ENCODE measurements around the gene GHR. TPM values are rescaled to one million over a fixed set of nuclear protein-coding genes. Genes with fewer than 3 reads are reported as not detected.
A peak's percentile ranks its signal among the peaks of the same experiment; 100 is the strongest.

GHR gene
- total and polyA plus RNA-seq, 3 donors from 2014 or later, result 3.3 to 4.7 (median 3.7) TPM

- no peak for DNase-seq
- intact Hi-C loops (cut with DNase I; ENCODE audit: low total_unique reads), result no loop called here
- 54 to 75% methylated on average over 8 of the region's 8 CpGs for WGBS, 2 donors
- H3K4me3 ChIP-seq, result peak overlapping the region in 1 of 2 donors; percentile 34
- TF ChIP-seq POLR2A (IDR thresholded peaks at IDR 0.05) (no peak), CTCF (IDR thresholded peaks at IDR 0.05) (no peak)
- H3K27ac ChIP-seq, result no peak overlapping the region
- H3K9me3 ChIP-seq, result no peaks in the 10 kb centered on the region
- H3K36me3 ChIP-seq (ENCODE audit: low read depth, missing control alignments), result no peaks in the 10 kb centered on the region
- no peaks in the 10 kb centered on the region for H3K4me1 ChIP-seq
- no peaks in the 10 kb centered on the region for H3K27me3 ChIP-seq
Measured at GRCh38 chr5:42467981-42468524, 44.8 kb downstream of the GHR start.

- Histone ChIP-seq H3K27ac (no peak overlapping the region), H3K27me3 (no peaks in the 10 kb centered on the region), H3K9me3 (no peaks in the 10 kb centered on the region), H3K4me3 (no peak overlapping the region), H3K36me3 (ENCODE audit: low read depth, missing control alignments) (no peaks in the 10 kb centered on the region), H3K4me1 (no peaks in the 10 kb centered on the region)
- peak; percentile 56 for DNase-seq
- intact Hi-C loops (cut with DNase I; ENCODE audit: low total_unique reads), result no loop called here
- WGBS, 2 donors, result 78 to 82% methylated on average over 5 of the region's 5 CpGs
- TF ChIP-seq CTCF (IDR thresholded peaks at IDR 0.05) (no peak), POLR2A (IDR thresholded peaks at IDR 0.05) (no peak)
Measured at GRCh38 chr5:42483472-42484154, 60.4 kb downstream of the GHR start.

GRCh38 chr5:42487077-42487476 lies 63.8 kb downstream of the GHR start:
- intact Hi-C loops (cut with DNase I; ENCODE audit: low total_unique reads), result no loop called here
- TF ChIP-seq POLR2A (IDR thresholded peaks at IDR 0.05), result no peak
- TF ChIP-seq CTCF (IDR thresholded peaks at IDR 0.05), result no peak
- Histone ChIP-seq H3K27me3 (no peaks in the 10 kb centered on the region), H3K4me1 (peaks cover 6% of the 10 kb centered on the region), H3K9me3 (no peaks in the 10 kb centered on the region), H3K4me3 (no peak overlapping the region), H3K36me3 (ENCODE audit: low read depth, missing control alignments) (no peaks in the 10 kb centered on the region), H3K27ac (no peak overlapping the region)
- 66 to 79% methylated on average over 3 of the region's 3 CpGs for WGBS, 2 donors
- no peak for DNase-seq

- Histone ChIP-seq H3K27me3 (no peaks in the 10 kb centered on the region), H3K9me3 (no peaks in the 10 kb centered on the region), H3K36me3 (ENCODE audit: low read depth, missing control alignments) (no peaks in the 10 kb centered on the region), H3K4me3 (no peak overlapping the region), H3K4me1 (peaks cover 8% of the 10 kb centered on the region), H3K27ac (no peak overlapping the region)
- TF ChIP-seq POLR2A (IDR thresholded peaks at IDR 0.05) (no peak), CTCF (IDR thresholded peaks at IDR 0.05) (no peak)
- DNase-seq, result no peak
- intact Hi-C loops (cut with DNase I; ENCODE audit: low total_unique reads), result no loop called here
Measured at GRCh38 chr5:42487821-42488220, 64.6 kb downstream of the GHR start.

- H3K36me3 ChIP-seq (ENCODE audit: low read depth, missing control alignments), result no peaks in the 10 kb centered on the region
- WGBS, 2 donors, result 71 to 76% methylated on average over 2 of the region's 2 CpGs
- H3K4me1 ChIP-seq, result peaks cover 8% of the 10 kb centered on the region
- DNase-seq, result no peak
- no peaks in the 10 kb centered on the region for H3K9me3 ChIP-seq
- H3K4me3 ChIP-seq, result no peak overlapping the region
- no peak for TF ChIP-seq POLR2A (IDR thresholded peaks at IDR 0.05)
- TF ChIP-seq CTCF (IDR thresholded peaks at IDR 0.05), result no peak
- no peaks in the 10 kb centered on the region for H3K27me3 ChIP-seq
- intact Hi-C loops (cut with DNase I; ENCODE audit: low total_unique reads), result no loop called here
- no peak overlapping the region for H3K27ac ChIP-seq
Measured at GRCh38 chr5:42490831-42491230, 67.6 kb downstream of the GHR start.
